Heart right ventricle (tissue), 16 donors: ENCODE measurements around the gene PAPOLG. TPM values are rescaled to one million over a fixed set of nuclear protein-coding genes. Genes with fewer than 3 reads are reported as not detected.

Experiments
- ATAC-seq, 8 donors: fragments of 200-7000 bp; cut with Tn5 transposase; one replicate each; pipeline ENCODE4 v1.9.1; 2020; ENCODE audit warnings: mild to moderate bottlenecking in 8 of 8, moderate library complexity in 8 of 8, moderate number of reproducible peaks in 1 of 8
- DNase-seq, 2 donors: peaks; one replicate each; pipeline ENCODE4 v3.0.0-alpha.2; 2020
- H3K27ac ChIP-seq, 10 donors: fragments of 200-600 bp; sonication (generic) in 2 of 10; one replicate each; pipeline versions ENCODE4 v1.5.0 to v1.8.0; 2020 to 2022; ENCODE audit warnings: mild to moderate bottlenecking in 3 of 10
- H3K27me3 ChIP-seq, 7 donors: fragments of 200-600 bp; one replicate each; pipeline ENCODE4 v1.8.0; 2021 to 2022; ENCODE audit warnings: mild to moderate bottlenecking in 2 of 7
- H3K36me3 ChIP-seq, 9 donors: fragments of 200-600 bp; sonication (generic) in 1 of 9; one replicate each; pipeline versions ENCODE4 v1.5.0 to v1.8.0; 2020 to 2022; ENCODE audit warnings: mild to moderate bottlenecking in 2 of 9
- H3K4me1 ChIP-seq, 9 donors: fragments of 200-600 bp; sonication (generic) in 1 of 9; one replicate each; pipeline versions ENCODE4 v1.5.0 to v1.8.0; 2020 to 2022; ENCODE audit warnings: mild to moderate bottlenecking in 4 of 9
- H3K4me3 ChIP-seq, 10 donors: fragments of 200-600 bp; sonication (generic) in 2 of 10; one replicate each; pipeline versions ENCODE4 v1.5.0 to v1.8.0; 2020 to 2022; ENCODE audit warnings: mild to moderate bottlenecking in 7 of 10, moderate library complexity in 2 of 10
- H3K9me3 ChIP-seq, 11 donors: fragments of 200-600 bp in 10 of 11; sonication (generic) in 2 of 11; one replicate each; pipeline versions ENCODE4 v1.5.0 to v1.8.0; 2013 to 2022; ENCODE audit warnings: mild to moderate bottlenecking in 2 of 11, control low read depth in 1 of 11, moderate library complexity in 1 of 11
- WGBS, 2 donors: extraction: QIAGEN DNeasy Blood & Tissue Kit; methylation state at CpG; one replicate each; pipeline ENCODE4 v1.1.7; 2013; ENCODE audit warnings: inconsistent platforms in 1 of 2; 5-methylcytosine and 5-hydroxymethylcytosine counted together
- intact Hi-C, 10 donors: fragments of 100-400 bp; cut with DNase I; formaldehyde crosslinking; loops; one replicate each; pipeline versions ENCODE4 v1.11.1 to v1.14.2; 2022
- long read RNA-seq, 3 donors: library from polyadenylated mRNA; unstranded; transcript quantifications; one replicate each; pipeline ENCODE4 v2.0.0, GENCODE V29; 2020 to 2021
- polyA plus RNA-seq, 2 donors: library from polyadenylated mRNA; stranded (reverse); fragments of 200-250 nt; gene quantifications; one replicate each; pipeline ENCODE4 v1.2.3, GENCODE V29; 2013
- total RNA-seq, 10 donors: library from RNA; stranded (reverse); fragmentation: NEBNext Ultra II Directional in 3 of 10; extraction: Animal tissue kit (Norgen Biotek cat#: 25700) in 3 of 10; gene quantifications; one replicate each; pipeline versions ENCODE4 v1.2.1 to v1.2.4, GENCODE V29; 2021 to 2023
- TF ChIP-seq, protein P1 (sequence below), 9 donors: fragments of 200-600 bp; sonication (generic) in 2 of 9; IDR thresholded peaks; one replicate each; pipeline versions ENCODE4 v1.5.0 to v1.8.0; 2021 to 2022; ENCODE audit warnings: antibody characterized with exemption in 9 of 9, mild to moderate bottlenecking in 5 of 9, moderate library complexity in 1 of 9
- donor health status: Arrhythmogenic right ventricular cardiomyopathy.
- donor health status: ischemic (EF 13 %, LVEDD 7.1; RV severe dilation, severe dysfunction).
- donor health status: healthy with polysubstance abuse.
- donor health status: DM: no; HTN: yes; CAD: no.
- donor health status: DM: no; HTN: no; CAD: no.
- donor health status: ischemic (EF 25% LVEDD 6.9; RV normal size, moderate dysfunction).
- donor health status: ischemic (EF 25% LVEDD 5.7; RV mildly dilated, moderate dysfunction).
- donor health status: healthy.
- donor health status: DM: yes; HTN: yes; CAD: no.
- donor health status: Ischemic cardiomyopathy.
- donor health status: ischemic (EF 35%, LVEDD 5.7; RV mildly dilated, moderate dysfunction).
- donor health status: nonischemic (EF 11% LVEDD 7.7; RV severe dilation, severe dysfunction).
- donor health status: DM: yes; HTN: yes; CAD: no.
- donor health status: PGD.
- donor health status: ischemic (EF 29% LVEDD 5.4; RV normal size, mild dysfunction).
- donor health status: nonischemic (EF 23%, LVEDD 6.1; RV moderate dilation, normal function).

The PAPOLG gene
- total RNA-seq: 10 to 100 TPM in 3 of 10 donors, 1 to 10 TPM in 7; 6.4 to 11.9 (median 8.8) TPM
- polyA plus RNA-seq: 1 to 10 TPM; 2.7 to 5.8 TPM
- long read RNA-seq, donor 1, full-length matches to known transcripts: 1 of 3 reads
- long read RNA-seq, donor 1, partial matches to known transcripts: 1 of 3 reads
- long read RNA-seq, donor 1, other reads (novel, unspliced or antisense): 1 of 3 reads
- long read RNA-seq, donor 2, full-length matches to known transcripts: 3 of 4 reads
- long read RNA-seq, donor 2, partial matches to known transcripts: 0 of 4 reads
- long read RNA-seq, donor 2, other reads (novel, unspliced or antisense): 1 of 4 reads
- long read RNA-seq, donor 3, full-length matches to known transcripts: 4 of 8 reads
- long read RNA-seq, donor 3, partial matches to known transcripts: 2 of 8 reads
- long read RNA-seq, donor 3, other reads (novel, unspliced or antisense): 2 of 8 reads

DNA sequence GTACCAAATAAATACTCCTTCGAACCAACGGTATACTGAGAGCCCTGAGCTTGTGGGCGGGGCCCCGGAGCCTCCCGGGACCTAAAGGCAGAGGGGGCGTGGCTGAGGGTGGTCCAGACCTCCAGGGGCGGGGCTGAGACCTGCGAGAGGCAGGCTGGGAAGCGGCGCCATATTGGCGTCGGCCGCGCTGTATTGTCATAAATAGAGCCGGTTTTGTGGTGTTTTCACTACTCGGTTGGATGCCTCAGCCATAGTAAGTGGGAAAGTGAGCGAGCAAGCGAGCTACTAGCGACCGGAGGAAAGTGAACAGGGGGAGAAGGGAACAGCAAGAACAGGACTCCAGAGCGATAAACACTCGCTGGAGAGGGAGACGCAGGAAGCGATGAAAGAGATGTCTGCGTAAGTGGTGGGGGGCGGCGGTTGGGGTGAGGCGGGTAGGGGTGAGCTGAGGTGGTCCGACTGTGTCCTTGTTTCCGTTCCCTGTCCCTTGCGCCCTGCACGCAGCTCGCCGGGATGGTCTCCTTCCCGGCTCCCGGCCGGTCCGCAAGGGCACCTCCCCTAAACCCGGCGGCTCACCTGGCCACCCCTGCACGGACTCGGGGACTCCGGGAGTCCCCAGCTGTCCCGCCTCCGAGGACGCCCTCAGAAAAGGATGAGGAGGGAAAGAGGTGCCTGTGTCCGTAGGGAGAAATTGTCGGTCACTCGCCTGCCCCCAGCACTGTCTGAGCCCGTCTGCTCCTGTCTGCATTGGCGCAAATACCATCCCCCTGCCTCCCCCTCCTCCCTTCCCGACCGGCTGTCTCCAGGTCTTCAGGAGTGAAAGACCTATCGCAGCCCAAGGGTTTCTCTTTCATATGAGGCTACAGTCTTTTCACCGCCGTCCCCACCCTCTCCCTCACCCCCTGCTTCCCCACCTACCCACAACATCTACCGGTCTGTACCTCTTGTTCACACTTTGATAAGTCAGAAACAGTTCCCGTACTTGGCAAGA, at the start of gene PAPOLG:
PAPOLG (plus strand) TSS at position 172 of the 991 bp plus-strand sequence; CDS start at position 383, 211 bp downstream.
- intact Hi-C loops: loop anchor here in 2 of 10 donors (2.0 to 5.0 kb wide), 2 partner anchors 48 to 126 kb away; partner anchors contain the start of gene REL (in 1 of the 2)
- Histone ChIP-seq H3K27me3 (no peaks in the 10 kb centered on the region), H3K36me3 (peaks cover 0 to 24% (median 9%) of the 10 kb centered on the region in 9 donors), H3K9me3 (no peaks in the 10 kb centered on the region), H3K4me1 (peaks cover 0 to 28% (median 18%) of the 10 kb centered on the region in 9 donors), H3K27ac (peak within 1 kb of the TSS; percentile 40 to 95 (median 86)), H3K4me3 (peak within 1 kb of the TSS; percentile 75 to 93 (median 90))
- DNase-seq (peak; percentile 96 to 97), ATAC-seq (peak; percentile 99 to 100 (median 100))
- TF ChIP-seq, protein P1, sequence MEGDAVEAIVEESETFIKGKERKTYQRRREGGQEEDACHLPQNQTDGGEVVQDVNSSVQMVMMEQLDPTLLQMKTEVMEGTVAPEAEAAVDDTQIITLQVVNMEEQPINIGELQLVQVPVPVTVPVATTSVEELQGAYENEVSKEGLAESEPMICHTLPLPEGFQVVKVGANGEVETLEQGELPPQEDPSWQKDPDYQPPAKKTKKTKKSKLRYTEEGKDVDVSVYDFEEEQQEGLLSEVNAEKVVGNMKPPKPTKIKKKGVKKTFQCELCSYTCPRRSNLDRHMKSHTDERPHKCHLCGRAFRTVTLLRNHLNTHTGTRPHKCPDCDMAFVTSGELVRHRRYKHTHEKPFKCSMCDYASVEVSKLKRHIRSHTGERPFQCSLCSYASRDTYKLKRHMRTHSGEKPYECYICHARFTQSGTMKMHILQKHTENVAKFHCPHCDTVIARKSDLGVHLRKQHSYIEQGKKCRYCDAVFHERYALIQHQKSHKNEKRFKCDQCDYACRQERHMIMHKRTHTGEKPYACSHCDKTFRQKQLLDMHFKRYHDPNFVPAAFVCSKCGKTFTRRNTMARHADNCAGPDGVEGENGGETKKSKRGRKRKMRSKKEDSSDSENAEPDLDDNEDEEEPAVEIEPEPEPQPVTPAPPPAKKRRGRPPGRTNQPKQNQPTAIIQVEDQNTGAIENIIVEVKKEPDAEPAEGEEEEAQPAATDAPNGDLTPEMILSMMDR (IDR thresholded peaks at IDR 0.05): no peak
- 0% methylated on average over 54 to 58 of the region's 58 CpGs for whole genome bisulfite sequencing, 2 donors

DNA sequence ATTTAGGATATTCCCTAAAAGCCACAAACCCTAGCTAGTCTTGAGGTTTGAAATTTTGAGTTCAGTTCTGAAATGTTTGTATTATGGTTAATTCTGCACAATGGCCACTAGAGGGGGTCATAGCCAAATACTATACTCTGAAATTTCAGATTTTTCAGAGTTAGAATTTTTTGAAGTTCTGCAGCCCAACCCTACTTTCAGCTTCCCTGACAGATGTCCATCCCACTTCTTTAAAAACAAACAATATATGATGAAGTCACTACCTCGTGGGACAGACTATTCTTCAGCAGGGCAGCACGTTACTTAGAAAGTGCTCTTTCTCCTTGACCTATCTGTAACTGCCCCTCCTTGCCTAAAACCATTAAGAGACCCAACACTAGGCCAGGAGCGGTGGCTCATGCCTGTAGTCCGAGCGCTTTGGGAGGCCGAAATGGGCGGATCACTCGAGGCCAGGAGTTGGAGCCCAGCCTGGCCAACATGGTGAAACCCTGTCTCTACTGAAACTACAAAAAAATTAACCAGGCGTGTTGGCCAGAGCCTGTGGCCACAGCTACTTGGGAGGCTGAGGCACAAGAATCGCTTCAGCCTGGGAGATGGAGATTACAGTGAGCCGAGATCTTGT, 48.2 kb upstream of the PAPOLG start:
- DNase-seq (no peak), ATAC-seq (peak in 5 of 8 donors; percentile 25 to 66 (median 40))
- no peaks in the 10 kb centered on the region for H3K36me3 ChIP-seq
- intact Hi-C loops: loop anchor here (1.0 to 5.0 kb wide), 5 partner anchors 49 to 293 kb away; partner anchors contain the start of gene PAPOLG (in 1 of the 10)
- H3K4me1 ChIP-seq: peaks cover 0 to 16% (median 0%) of the 10 kb centered on the region in 9 donors
- no peaks in the 10 kb centered on the region for H3K9me3 ChIP-seq
- WGBS, 2 donors: 46 to 50% methylated on average over 11 of the region's 11 CpGs
- no peak overlapping the region for H3K27ac ChIP-seq
- H3K27me3 ChIP-seq: peaks cover 0 to 2% (median 0%) of the 10 kb centered on the region in 7 donors
- no peak overlapping the region for H3K4me3 ChIP-seq
- TF ChIP-seq, protein P1 (IDR thresholded peaks at IDR 0.05): peak; percentile 65 to 82 (median 73)

DNA sequence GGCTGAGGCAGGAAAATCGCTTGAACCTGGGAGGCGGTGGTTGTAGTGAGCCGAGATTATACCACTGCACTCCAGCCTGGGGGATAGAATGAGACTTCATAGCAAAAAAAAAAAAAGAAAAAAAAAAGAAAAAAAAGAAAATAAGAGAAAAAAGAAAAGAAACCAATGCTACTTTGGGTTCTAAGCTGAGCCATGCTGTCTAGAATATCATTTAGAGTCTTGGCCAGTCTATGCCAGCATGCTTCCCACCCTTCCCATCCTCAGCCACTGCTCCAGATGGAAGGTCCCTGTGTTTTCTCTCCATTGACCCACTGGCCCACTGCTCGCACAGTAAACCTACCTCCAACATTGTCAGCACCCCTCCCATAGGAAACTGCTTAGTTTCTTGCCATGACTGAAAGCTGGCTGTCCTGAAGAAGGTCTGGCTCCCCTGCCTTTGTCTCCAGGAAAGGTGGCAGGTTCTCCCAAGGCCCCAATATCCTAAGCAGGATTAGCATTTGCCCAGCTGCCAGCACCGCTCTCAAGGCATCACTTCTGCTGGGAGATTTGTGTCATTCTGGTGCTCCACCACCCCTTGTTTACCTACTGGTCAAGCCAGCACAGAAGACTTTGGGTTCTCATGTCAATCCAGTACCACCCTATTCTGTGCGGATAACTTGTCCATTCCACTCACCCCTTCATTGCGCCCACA, 47.3 kb upstream of the PAPOLG start:
- intact Hi-C loops: loop anchor here in 6 of 10 donors (1.0 to 5.0 kb wide), 4 partner anchors 48 to 291 kb away; partner anchors contain the start of gene PAPOLG (in 1 of the 6)
- Histone ChIP-seq H3K27ac (no peak overlapping the region), H3K4me1 (peaks cover 0 to 16% (median 0%) of the 10 kb centered on the region in 9 donors), H3K36me3 (no peaks in the 10 kb centered on the region), H3K9me3 (no peaks in the 10 kb centered on the region), H3K27me3 (peaks cover 0 to 2% (median 0%) of the 10 kb centered on the region in 7 donors), H3K4me3 (no peak overlapping the region)
- TF ChIP-seq, protein P1 (IDR thresholded peaks at IDR 0.05): no peak
- ATAC-seq: no peak
- DNase-seq: no peak
- WGBS, 2 donors: 89 to 93% methylated on average over 7 of the region's 7 CpGs
